Measurements from ENCODE around the gene NDUFB6.

Gene NDUFB6

DNA sequence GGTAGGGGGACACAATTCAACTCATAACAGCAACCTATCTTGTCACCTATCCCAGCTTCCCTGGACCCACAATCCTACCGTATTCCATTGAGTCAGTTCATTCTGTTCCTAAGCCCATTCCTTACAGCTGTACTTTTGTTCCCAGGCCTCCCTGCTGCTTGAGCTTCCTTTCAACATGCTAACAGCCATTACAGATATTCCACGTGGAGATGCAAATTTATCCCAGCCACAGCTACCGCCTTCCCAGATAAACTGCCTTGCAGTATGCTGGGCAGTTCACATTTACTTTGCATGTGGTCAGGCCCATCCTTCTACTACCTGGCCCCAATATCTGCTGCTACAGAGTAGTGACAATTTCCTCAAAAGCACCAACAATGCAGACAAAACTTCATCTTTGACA is 70.0 kb downstream of the NDUFB6 start:
- TF ChIP-seq, protein P1, sequence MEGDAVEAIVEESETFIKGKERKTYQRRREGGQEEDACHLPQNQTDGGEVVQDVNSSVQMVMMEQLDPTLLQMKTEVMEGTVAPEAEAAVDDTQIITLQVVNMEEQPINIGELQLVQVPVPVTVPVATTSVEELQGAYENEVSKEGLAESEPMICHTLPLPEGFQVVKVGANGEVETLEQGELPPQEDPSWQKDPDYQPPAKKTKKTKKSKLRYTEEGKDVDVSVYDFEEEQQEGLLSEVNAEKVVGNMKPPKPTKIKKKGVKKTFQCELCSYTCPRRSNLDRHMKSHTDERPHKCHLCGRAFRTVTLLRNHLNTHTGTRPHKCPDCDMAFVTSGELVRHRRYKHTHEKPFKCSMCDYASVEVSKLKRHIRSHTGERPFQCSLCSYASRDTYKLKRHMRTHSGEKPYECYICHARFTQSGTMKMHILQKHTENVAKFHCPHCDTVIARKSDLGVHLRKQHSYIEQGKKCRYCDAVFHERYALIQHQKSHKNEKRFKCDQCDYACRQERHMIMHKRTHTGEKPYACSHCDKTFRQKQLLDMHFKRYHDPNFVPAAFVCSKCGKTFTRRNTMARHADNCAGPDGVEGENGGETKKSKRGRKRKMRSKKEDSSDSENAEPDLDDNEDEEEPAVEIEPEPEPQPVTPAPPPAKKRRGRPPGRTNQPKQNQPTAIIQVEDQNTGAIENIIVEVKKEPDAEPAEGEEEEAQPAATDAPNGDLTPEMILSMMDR (IDR thresholded peaks at IDR 0.05; ENCODE audit: extremely low read depth, insufficient read depth, missing control alignments): no peak
- in situ Hi-C loops (cut with MboI; ENCODE audit: low pct_unique_long_range_greater_than_20kb, low sequenced_read_pairs, unreplicated experiment): no loop called here

More for the DNA sequence above, 70.0 kb downstream of the NDUFB6 start:
- DNase-seq (ENCODE audit: low spot score): no peak

Measured in GM13977 (cell line).